Stimulated activated CD4-positive, alpha-beta T cell treated with anti-CD3 and anti-CD28 coated beads, Interleukin-4, amount 100 ng/mL, for 4 hours (primary cell): Measurements from ENCODE around the gene DOCK2.

Source experiments
- DNase-seq, 2 experiments: peaks; one replicate each; pipeline ENCODE4 v3.0.0-alpha.2; 2020

Gene DOCK2

GRCh38 chr5:170008376-170008775, 371.3 kb downstream of the DOCK2 start:
- DNase-seq: no peak

GRCh38 chr5:170010595-170010994, 373.5 kb downstream of the DOCK2 start:
- DNase-seq: no peak

GRCh38 chr5:170011751-170012150, 374.7 kb downstream of the DOCK2 start:
- no peak for DNase-seq

- no peak for DNase-seq
These were observed 375.5 kb downstream of the DOCK2 start for GRCh38 chr5:170012622-170013021.

GRCh38 chr5:170020423-170020822, 383.3 kb downstream of the DOCK2 start:
- DNase-seq: no peak

GRCh38 chr5:170021506-170021905, 384.4 kb downstream of the DOCK2 start:
- no peak for DNase-seq

- no peak for DNase-seq
These were observed 388.8 kb downstream of the DOCK2 start for GRCh38 chr5:170025853-170026252.

- no peak for DNase-seq
These were observed 391.0 kb downstream of the DOCK2 start for GRCh38 chr5:170028124-170028523.

GRCh38 chr5:170034231-170034630, 397.2 kb downstream of the DOCK2 start:
- DNase-seq: no peak

GRCh38 chr5:170038241-170038640, 401.2 kb downstream of the DOCK2 start:
- DNase-seq: no peak

- DNase-seq: no peak
These were observed 402.8 kb downstream of the DOCK2 start for GRCh38 chr5:170039830-170040229.

- no peak for DNase-seq
These were observed 409.2 kb downstream of the DOCK2 start for GRCh38 chr5:170046241-170046640.

- DNase-seq: no peak
These were observed 412.6 kb downstream of the DOCK2 start for GRCh38 chr5:170049713-170050112.

GRCh38 chr5:170053896-170054295, 416.8 kb downstream of the DOCK2 start:
- DNase-seq: no peak

GRCh38 chr5:170055606-170056005, 418.5 kb downstream of the DOCK2 start:
- no peak for DNase-seq

GRCh38 chr5:170056561-170057267, 419.6 kb downstream of the DOCK2 start:
- DNase-seq: no peak

GRCh38 chr5:170057311-170057710, 420.2 kb downstream of the DOCK2 start:
- no peak for DNase-seq

GRCh38 chr5:170059221-170059620, 422.1 kb downstream of the DOCK2 start:
- no peak for DNase-seq

GRCh38 chr5:170067152-170067551, 430.1 kb downstream of the DOCK2 start:
- DNase-seq: no peak

- no peak for DNase-seq
These were observed 430.6 kb downstream of the DOCK2 start for GRCh38 chr5:170067574-170068170.

GRCh38 chr5:170069512-170069911, 432.4 kb downstream of the DOCK2 start:
- DNase-seq: no peak

GRCh38 chr5:170070556-170071412, 433.7 kb downstream of the DOCK2 start:
- DNase-seq: peak in 1 of 2 experiments; percentile 19

GRCh38 chr5:170071748-170072147, 434.7 kb downstream of the DOCK2 start:
- no peak for DNase-seq

- DNase-seq: no peak
These were observed 438.6 kb downstream of the DOCK2 start for GRCh38 chr5:170075696-170076095.
